GM12878 (cell line): Measurements from ENCODE around the gene CNNM2. TPM values are rescaled to one million over a fixed set of nuclear protein-coding genes. Genes with fewer than 3 reads are reported as not detected.

ENCODE experiments used
- ATF2 ChIP-seq: IDR thresholded peaks from 2 replicates; pipeline ENCODE4 v1.6.1; 2012; ENCODE audit warnings: low read length, inconsistent platforms
- REST ChIP-seq: IDR thresholded peaks from 2 replicates; pipeline ENCODE4 v1.6.1; 2012; ENCODE audit warnings: mild to moderate bottlenecking, low read depth, low read length
- TCF3 ChIP-seq: IDR thresholded peaks from 2 replicates; pipeline ENCODE4 v1.6.1; 2012; ENCODE audit warnings: low read depth, mild to moderate bottlenecking, low read length, borderline replicate concordance; ENCODE audit not compliant: insufficient read depth
- polyA plus RNA-seq, 11 experiments: library from polyadenylated mRNA; depleted of rRNA in 4 of 11; unstranded in 6 of 11; stranded (reverse) in 5 of 11; fragments of >200 nt; fragmentation: Nextera tagmentation in 4 of 11; fragmentation: Illumina TruSeq in 1 of 11; extraction: Ambion mirVana in 4 of 11; extraction: Trizol in 1 of 11; gene quantifications; 1 replicate in 1 of 11; 2 replicates in 10 of 11; pipeline versions ENCODE4 v1.2.1 to v1.2.3, GENCODE V29; 2011 to 2016; ENCODE audit warnings: inconsistent platforms in 2 of 11, missing spikeins in 2 of 11, low read depth in 1 of 11
- total RNA-seq, 4 experiments: library from RNA; depleted of rRNA in 3 of 4; stranded (reverse); fragments of >200 nt in 3 of 4; fragmentation: Illumina TruSeq in 1 of 4; extraction: Trizol in 1 of 4; gene quantifications; 2 replicates each; pipeline versions ENCODE4 v1.2.1 to v1.2.3, GENCODE V29; 2013 to 2021
- TF ChIP-seq, protein P1 (sequence below): IDR thresholded peaks from 2 replicates; pipeline ENCODE4 v1.6.1; 2012; ENCODE audit warnings: improper control_type of control experiment, low read depth, low read length; ENCODE audit not compliant: insufficient replicate concordance
- TF ChIP-seq, protein P2 (sequence below): IDR thresholded peaks from 2 replicates; pipeline ENCODE4 v1.6.1; 2011; ENCODE audit warnings: mild to moderate bottlenecking, low read depth, low read length, moderate library complexity; ENCODE audit not compliant: insufficient replicate concordance

The CNNM2 gene
- total and polyA plus RNA-seq, 10 of the 15 experiments (the other 5 are each of a cell fraction or from before 2014, with no cell fraction given), result 0.18 to 7.3 (median 2.5) TPM

GRCh38 chr10:102962267-102962666 lies 44.2 kb downstream of the CNNM2 start (continued):
- TF ChIP-seq REST, result no peak
- no peak for TF ChIP-seq TCF3
- TF ChIP-seq, protein P1, sequence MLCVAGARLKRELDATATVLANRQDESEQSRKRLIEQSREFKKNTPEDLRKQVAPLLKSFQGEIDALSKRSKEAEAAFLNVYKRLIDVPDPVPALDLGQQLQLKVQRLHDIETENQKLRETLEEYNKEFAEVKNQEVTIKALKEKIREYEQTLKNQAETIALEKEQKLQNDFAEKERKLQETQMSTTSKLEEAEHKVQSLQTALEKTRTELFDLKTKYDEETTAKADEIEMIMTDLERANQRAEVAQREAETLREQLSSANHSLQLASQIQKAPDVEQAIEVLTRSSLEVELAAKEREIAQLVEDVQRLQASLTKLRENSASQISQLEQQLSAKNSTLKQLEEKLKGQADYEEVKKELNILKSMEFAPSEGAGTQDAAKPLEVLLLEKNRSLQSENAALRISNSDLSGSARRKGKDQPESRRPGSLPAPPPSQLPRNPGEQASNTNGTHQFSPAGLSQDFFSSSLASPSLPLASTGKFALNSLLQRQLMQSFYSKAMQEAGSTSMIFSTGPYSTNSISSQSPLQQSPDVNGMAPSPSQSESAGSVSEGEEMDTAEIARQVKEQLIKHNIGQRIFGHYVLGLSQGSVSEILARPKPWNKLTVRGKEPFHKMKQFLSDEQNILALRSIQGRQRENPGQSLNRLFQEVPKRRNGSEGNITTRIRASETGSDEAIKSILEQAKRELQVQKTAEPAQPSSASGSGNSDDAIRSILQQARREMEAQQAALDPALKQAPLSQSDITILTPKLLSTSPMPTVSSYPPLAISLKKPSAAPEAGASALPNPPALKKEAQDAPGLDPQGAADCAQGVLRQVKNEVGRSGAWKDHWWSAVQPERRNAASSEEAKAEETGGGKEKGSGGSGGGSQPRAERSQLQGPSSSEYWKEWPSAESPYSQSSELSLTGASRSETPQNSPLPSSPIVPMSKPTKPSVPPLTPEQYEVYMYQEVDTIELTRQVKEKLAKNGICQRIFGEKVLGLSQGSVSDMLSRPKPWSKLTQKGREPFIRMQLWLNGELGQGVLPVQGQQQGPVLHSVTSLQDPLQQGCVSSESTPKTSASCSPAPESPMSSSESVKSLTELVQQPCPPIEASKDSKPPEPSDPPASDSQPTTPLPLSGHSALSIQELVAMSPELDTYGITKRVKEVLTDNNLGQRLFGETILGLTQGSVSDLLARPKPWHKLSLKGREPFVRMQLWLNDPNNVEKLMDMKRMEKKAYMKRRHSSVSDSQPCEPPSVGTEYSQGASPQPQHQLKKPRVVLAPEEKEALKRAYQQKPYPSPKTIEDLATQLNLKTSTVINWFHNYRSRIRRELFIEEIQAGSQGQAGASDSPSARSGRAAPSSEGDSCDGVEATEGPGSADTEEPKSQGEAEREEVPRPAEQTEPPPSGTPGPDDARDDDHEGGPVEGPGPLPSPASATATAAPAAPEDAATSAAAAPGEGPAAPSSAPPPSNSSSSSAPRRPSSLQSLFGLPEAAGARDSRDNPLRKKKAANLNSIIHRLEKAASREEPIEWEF, result no peak
- TF ChIP-seq ATF2, result no peak
- TF ChIP-seq, protein P2, sequence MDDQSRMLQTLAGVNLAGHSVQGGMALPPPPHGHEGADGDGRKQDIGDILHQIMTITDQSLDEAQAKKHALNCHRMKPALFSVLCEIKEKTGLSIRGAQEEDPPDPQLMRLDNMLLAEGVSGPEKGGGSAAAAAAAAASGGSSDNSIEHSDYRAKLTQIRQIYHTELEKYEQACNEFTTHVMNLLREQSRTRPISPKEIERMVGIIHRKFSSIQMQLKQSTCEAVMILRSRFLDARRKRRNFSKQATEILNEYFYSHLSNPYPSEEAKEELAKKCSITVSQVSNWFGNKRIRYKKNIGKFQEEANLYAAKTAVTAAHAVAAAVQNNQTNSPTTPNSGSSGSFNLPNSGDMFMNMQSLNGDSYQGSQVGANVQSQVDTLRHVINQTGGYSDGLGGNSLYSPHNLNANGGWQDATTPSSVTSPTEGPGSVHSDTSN, result no peak
